NCI-H1092 treated with DMSO at 0.1 percent for 48 hours (cell line): ENCODE results near the gene ZNF547.
"Not testable (repeated sequence)": the region's sequence is repeated elsewhere in the genome, so short reads cannot be mapped to it uniquely, and the experiment has no call there.

Experiments
- DNase-seq: peaks from one replicate; lab custom pipeline; 2025; lab: John Stamatoyannopoulos, UW

The ZNF547 gene

GRCh38 chr19:57374647-57375046 lies 11.3 kb downstream of the ZNF547 start:
- DNase-seq, result not testable (repeated sequence)

GRCh38 chr19:57376151-57376550 lies 12.8 kb downstream of the ZNF547 start:
- DNase-seq, result no peak

GRCh38 chr19:57377498-57378146 lies 14.3 kb downstream of the ZNF547 start:
- DNase-seq, result no peak

- DNase-seq, result no peak
Observed at GRCh38 chr19:57380923-57381322, 17.6 kb downstream of the ZNF547 start.

GRCh38 chr19:57382806-57383488 lies 19.6 kb downstream of the ZNF547 start:
- no peak for DNase-seq

GRCh38 chr19:57389194-57389729 lies 25.9 kb downstream of the ZNF547 start:
- no peak for DNase-seq

GRCh38 chr19:57389730-57390598 lies 26.6 kb downstream of the ZNF547 start, which contains the start of gene ZNF548:
Gene ZNF548 (plus strand): TSS chr19:57389854. CDS start chr19:57390100, 246 bp downstream.
- DNase-seq, result peak; percentile 94

GRCh38 chr19:57395710-57396109 lies 32.4 kb downstream of the ZNF547 start:
- no peak for DNase-seq

GRCh38 chr19:57398868-57399267 lies 35.5 kb downstream of the ZNF547 start:
- DNase-seq, result no peak

- no peak for DNase-seq
Observed at GRCh38 chr19:57403737-57404563, 40.6 kb downstream of the ZNF547 start.

GRCh38 chr19:57406516-57407123 lies 43.3 kb downstream of the ZNF547 start:
- DNase-seq, result peak; percentile 51

GRCh38 chr19:57410877-57411671 lies 47.7 kb downstream of the ZNF547 start, which contains the start of gene ZNF17:
Gene ZNF17 (plus strand): TSS chr19:57411161. CDS start chr19:57413616, 2,455 bp downstream.
- DNase-seq, result peak; percentile 73

- DNase-seq, result no peak
Observed at GRCh38 chr19:57419439-57419838, 56.1 kb downstream of the ZNF547 start.

- no peak for DNase-seq
Observed at GRCh38 chr19:57421037-57421436, 57.7 kb downstream of the ZNF547 start.
